ENCODE measurements around the gene FDXACB1. TPM values are rescaled to one million over a fixed set of nuclear protein-coding genes. Genes with fewer than 3 reads are reported as not detected.

The FDXACB1 gene
- total and polyA plus RNA-seq, 4 experiments from 2014 or later: 3.9 to 8.9 (median 5.4) TPM

DNA sequence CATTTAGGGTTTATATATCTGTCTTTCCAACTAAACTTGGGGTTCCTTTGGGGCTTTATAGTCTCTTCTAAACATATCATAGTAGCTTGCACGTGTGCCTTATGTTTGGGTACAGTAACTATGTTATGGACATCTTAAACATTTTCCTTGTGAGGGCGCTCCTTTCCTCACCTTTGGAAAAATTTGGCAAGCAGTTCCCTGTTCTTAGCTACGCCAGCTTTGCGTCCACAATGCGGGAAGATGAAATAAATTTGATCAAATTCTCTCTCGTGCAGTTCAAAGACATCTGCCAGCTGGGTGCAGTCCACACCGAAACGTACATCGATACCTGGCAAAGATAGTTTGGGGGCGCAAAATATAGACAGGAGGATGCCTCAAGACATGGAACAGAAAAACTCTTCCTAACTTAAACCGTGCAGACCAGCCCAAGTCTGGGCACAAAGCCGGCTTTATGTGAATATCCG lies 548 bp downstream of the FDXACB1 start:
- H3K4me1 Mint-ChIP-seq: peaks cover 11 to 28% (median 17%) of the 10 kb centered on the region in 4 donors
- H3K9me3 ChIP-seq (ENCODE audit: control insufficient read depth in 1 of 2, low read length in 2 of 2): no peaks in the 10 kb centered on the region
- peak overlapping the region; percentile 91 to 98 (median 95) for H3K4me3 Mint-ChIP-seq
- no peak for DNase-seq
- ChIA-PET POLR2A (ENCODE audit: partially characterized antibody) (interaction anchor here (0.9 to 3.8 kb wide), 5 partner anchors 48 to 208 kb away, joined by 3 to 20 read pairs (median 3); partner anchors contain the start of genes DLAT, SDHD and TIMM8B), CTCF (ENCODE audit: partially characterized antibody) (interaction anchor here (1.3 to 2.6 kb wide), 5 partner anchors 9 to 103 kb away, joined by 5 to 14 read pairs (median 9); no protein-coding TSS in a partner anchor)
- no peaks in the 10 kb centered on the region for H3K27me3 ChIP-seq (ENCODE audit: insufficient read depth, low read length)
- H3K4me1 ChIP-seq (ENCODE audit: insufficient read depth, low read length): peaks cover 18% of the 10 kb centered on the region
- H3K36me3 ChIP-seq (ENCODE audit: insufficient read depth, low read length): peaks cover 11% of the 10 kb centered on the region
- no peaks in the 10 kb centered on the region for H3K27me3 Mint-ChIP-seq
- intact Hi-C loops (cut with micrococcal nuclease): loop anchor here (2.0 to 10.0 kb wide), 3 partner anchors 146 to 1436 kb away; partner anchors contain the start of genes DLAT, SIK2 and TTC12
- peak overlapping the region; percentile 93 to 100 (median 100) for H3K27ac Mint-ChIP-seq
- peak overlapping the region; percentile 95 for H3K27ac ChIP-seq (ENCODE audit: low read depth, low read length)
- H3K4me3 ChIP-seq (ENCODE audit: low read length in 2 of 2): peak overlapping the region; percentile 79 to 80
- no peaks in the 10 kb centered on the region for H3K9me3 Mint-ChIP-seq
- H3K36me3 Mint-ChIP-seq: peaks cover 10 to 32% of the 10 kb centered on the region in 2 donors

DNA sequence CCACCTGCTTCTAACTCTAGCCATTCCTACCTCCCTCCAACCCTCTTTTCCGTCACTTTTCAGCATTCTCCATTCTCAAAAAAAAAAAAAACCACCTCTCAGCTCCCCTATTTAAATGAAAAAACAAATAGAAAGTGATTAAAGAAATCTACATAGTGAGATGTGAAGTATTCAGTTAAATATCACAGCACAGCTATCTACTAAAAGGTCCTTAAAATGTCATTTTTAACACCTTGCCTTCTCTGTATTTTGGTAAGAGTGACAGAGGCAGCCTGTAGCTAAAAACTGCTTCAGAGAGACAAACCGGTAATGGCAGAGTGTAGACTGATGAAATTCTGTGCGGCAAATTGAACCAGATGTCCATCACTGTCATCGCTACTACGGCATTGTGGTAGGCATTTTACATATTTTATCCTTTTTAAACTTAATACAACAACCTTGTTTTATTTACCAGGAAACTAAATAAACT lies 7.2 kb downstream of the FDXACB1 start:
- DNase-seq: no peak
- peak overlapping the region; percentile 79 for H3K4me3 ChIP-seq (ENCODE audit: low read length in 2 of 2)
- H3K27ac ChIP-seq (ENCODE audit: low read depth, low read length): peak overlapping the region; percentile 91
- Mint-ChIP-seq H3K27me3 (no peaks in the 10 kb centered on the region), H3K4me3 (peak overlapping the region; percentile 87 to 96 (median 94)), H3K27ac (peak overlapping the region; percentile 92 to 97 (median 95)), H3K9me3 (peaks cover 0 to 3% (median 0%) of the 10 kb centered on the region in 8 donors), H3K4me1 (peaks cover 8 to 34% (median 24%) of the 10 kb centered on the region in 4 donors), H3K36me3 (peaks cover 23 to 35% of the 10 kb centered on the region in 2 donors)
- ChIA-PET POLR2A (ENCODE audit: partially characterized antibody) (interaction anchor here (0.6 to 3.1 kb wide), 14 partner anchors 9 to 354 kb away, joined by 3 to 28 read pairs (median 4); partner anchors contain the start of genes CFAP68, PPP2R1B, PTS and SDHD), CTCF (ENCODE audit: partially characterized antibody) (interaction anchor here (0.7 to 2.3 kb wide), 10 partner anchors 8 to 71 kb away, joined by 3 to 16 read pairs (median 4); partner anchors contain the start of gene CFAP68)
- H3K9me3 ChIP-seq (ENCODE audit: control insufficient read depth in 1 of 2, low read length in 2 of 2): no peaks in the 10 kb centered on the region
- peaks cover 19% of the 10 kb centered on the region for H3K36me3 ChIP-seq (ENCODE audit: insufficient read depth, low read length)
- H3K4me1 ChIP-seq (ENCODE audit: insufficient read depth, low read length): peaks cover 22% of the 10 kb centered on the region
- H3K27me3 ChIP-seq (ENCODE audit: insufficient read depth, low read length): no peaks in the 10 kb centered on the region
- intact Hi-C loops (cut with micrococcal nuclease): loop anchor here (1.0 to 10.0 kb wide), 6 partner anchors 8 to 1443 kb away; partner anchors contain the start of genes CFAP68, FDXACB1, PPP2R1B and SDHD

DNA sequence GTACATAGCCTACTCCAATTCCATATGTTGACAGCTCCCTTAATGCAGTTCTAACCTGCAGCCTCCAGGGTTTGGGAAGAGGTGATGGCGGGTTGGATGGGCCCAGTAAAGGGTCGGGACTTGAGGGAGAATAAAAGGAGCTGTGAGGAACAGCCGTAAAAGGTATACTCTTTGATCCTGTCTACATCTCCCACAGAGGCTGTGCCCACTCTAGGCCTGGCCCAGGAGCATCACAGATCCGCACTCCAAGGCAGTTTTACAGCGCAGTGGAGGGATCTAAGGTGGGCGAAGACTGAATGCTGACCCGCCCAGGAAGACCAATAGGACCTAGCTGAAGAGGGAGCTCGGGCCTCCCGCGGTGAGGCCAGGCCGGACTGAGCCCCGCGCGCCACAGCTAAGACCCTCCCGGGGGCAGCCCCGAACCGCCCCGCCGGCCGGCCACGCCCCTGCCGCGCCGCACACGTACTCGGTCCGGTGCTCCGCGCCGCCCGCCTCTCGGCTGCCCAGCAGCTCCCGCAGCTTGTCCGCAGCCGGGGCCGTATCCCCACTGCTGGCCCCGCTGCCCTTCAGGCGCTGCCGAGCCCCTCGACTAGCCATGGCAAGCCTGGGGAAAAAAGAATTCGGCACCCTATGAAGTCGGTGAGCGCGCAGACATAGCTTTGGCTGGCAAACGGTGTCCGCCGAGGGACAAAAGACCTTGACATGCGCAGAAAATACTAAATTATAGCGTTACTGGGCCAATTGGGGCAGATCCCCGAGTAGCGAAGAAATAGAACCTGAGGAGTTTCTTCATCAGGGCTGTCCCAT lies 7.9 kb downstream of the FDXACB1 start, which contains the start of gene ALG9:
Gene ALG9 (minus strand): TSS at position 696 of the 807 bp plus-strand sequence. CDS start 99 bp downstream, at position 597.
- H3K36me3 Mint-ChIP-seq: peaks cover 29 to 40% of the 10 kb centered on the region in 2 donors
- H3K27me3 Mint-ChIP-seq: no peaks in the 10 kb centered on the region
- Histone ChIP-seq H3K4me1 (ENCODE audit: insufficient read depth, low read length) (peaks cover 22% of the 10 kb centered on the region), H3K4me3 (ENCODE audit: low read length in 2 of 2) (peak within 1 kb of the TSS; percentile 79), H3K36me3 (ENCODE audit: insufficient read depth, low read length) (peaks cover 22% of the 10 kb centered on the region), H3K9me3 (ENCODE audit: control insufficient read depth in 1 of 2, low read length in 2 of 2) (no peaks in the 10 kb centered on the region), H3K27me3 (ENCODE audit: insufficient read depth, low read length) (no peaks in the 10 kb centered on the region), H3K27ac (ENCODE audit: low read depth, low read length) (peak within 1 kb of the TSS; percentile 91)
- peak; percentile 88 to 92 (median 88) for DNase-seq
- CTCF ChIA-PET (ENCODE audit: partially characterized antibody): interaction anchor here (0.7 to 2.3 kb wide), 12 partner anchors 9 to 267 kb away, joined by 3 to 16 read pairs (median 4); partner anchors contain the start of gene CFAP68
- peak within 1 kb of the TSS; percentile 94 to 98 (median 96) for H3K27ac Mint-ChIP-seq
- H3K9me3 Mint-ChIP-seq: peaks cover 0 to 3% (median 0%) of the 10 kb centered on the region in 8 donors
- peak within 1 kb of the TSS; percentile 91 to 96 (median 94) for H3K4me3 Mint-ChIP-seq
- POLR2A ChIA-PET (ENCODE audit: partially characterized antibody): interaction anchor here (0.6 to 3.1 kb wide), 15 partner anchors 9 to 355 kb away, joined by 3 to 28 read pairs (median 3); partner anchors contain the start of genes CFAP68, PPP2R1B, PTS and SDHD
- intact Hi-C loops (cut with micrococcal nuclease): loop anchor here (1.0 to 10.0 kb wide), 6 partner anchors 8 to 1444 kb away; partner anchors contain the start of genes CFAP68, FDXACB1, PPP2R1B and SDHD
- H3K4me1 Mint-ChIP-seq: peaks cover 10 to 37% (median 26%) of the 10 kb centered on the region in 4 donors

DNA sequence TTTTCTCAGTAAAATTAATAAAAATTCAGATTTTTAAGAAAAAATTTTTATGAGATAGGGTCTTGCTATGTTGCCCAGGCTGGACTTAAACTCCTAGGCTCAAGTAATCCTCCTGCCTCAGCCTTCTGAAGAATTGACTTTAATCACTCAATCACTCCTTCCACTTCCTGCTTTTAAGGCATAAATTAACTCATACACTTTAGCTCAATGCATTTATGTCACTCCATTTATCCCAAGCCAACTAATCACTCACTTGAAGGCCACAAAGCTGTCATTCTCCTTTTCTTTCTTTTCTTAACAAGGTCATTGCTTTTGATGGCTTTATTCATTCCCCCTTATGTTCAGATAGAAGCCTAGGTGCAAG lies 8.5 kb downstream of the FDXACB1 start:
- Mint-ChIP-seq H3K9me3 (peaks cover 0 to 3% (median 0%) of the 10 kb centered on the region in 8 donors), H3K36me3 (peaks cover 30 to 42% of the 10 kb centered on the region in 2 donors), H3K4me3 (peak overlapping the region; percentile 91 to 96 (median 94))

DNA sequence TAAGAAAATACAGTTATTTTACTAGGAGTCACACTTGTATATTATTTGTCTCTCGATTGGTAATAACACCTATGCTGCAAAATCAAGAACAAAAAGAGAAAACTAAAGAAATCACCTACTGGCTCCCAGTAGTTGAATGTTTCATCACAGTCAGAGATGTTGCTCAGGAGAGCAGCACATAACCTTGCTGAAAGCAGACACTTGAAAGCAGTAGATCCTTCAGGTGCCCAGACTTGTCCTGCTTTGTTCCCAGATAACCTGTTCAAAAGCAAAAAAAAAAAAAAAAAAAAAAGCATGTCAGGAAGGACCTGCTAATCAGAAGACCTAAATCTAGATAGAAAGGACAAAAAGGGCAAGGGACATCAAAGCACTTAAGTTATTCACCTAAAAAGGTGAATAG lies 8.9 kb downstream of the FDXACB1 start:
- Mint-ChIP-seq H3K36me3 (peaks cover 32 to 45% of the 10 kb centered on the region in 2 donors), H3K27me3 (no peaks in the 10 kb centered on the region), H3K4me1 (peaks cover 10 to 37% (median 26%) of the 10 kb centered on the region in 4 donors), H3K4me3 (peak overlapping the region in 2 of 8 donors; percentile 21 to 54), H3K27ac (peak overlapping the region in 2 of 7 donors; percentile 36 to 96), H3K9me3 (peaks cover 0 to 3% (median 0%) of the 10 kb centered on the region in 8 donors)
- peaks cover 22% of the 10 kb centered on the region for H3K4me1 ChIP-seq (ENCODE audit: insufficient read depth, low read length)
- ChIA-PET POLR2A (ENCODE audit: partially characterized antibody) (interaction anchor here (1.0 to 3.1 kb wide), 5 partner anchors 10 to 217 kb away, joined by 3 to 28 read pairs (median 11); partner anchors contain the start of genes CFAP68, SDHD and TIMM8B), CTCF (ENCODE audit: partially characterized antibody) (interaction anchor here (0.7 to 2.8 kb wide), 7 partner anchors 8 to 266 kb away, joined by 3 to 16 read pairs (median 3); no protein-coding TSS in a partner anchor)
- no peak overlapping the region for H3K27ac ChIP-seq (ENCODE audit: low read depth, low read length)
- H3K9me3 ChIP-seq (ENCODE audit: control insufficient read depth in 1 of 2, low read length in 2 of 2): no peaks in the 10 kb centered on the region
- H3K27me3 ChIP-seq (ENCODE audit: insufficient read depth, low read length): no peaks in the 10 kb centered on the region
- intact Hi-C loops (cut with micrococcal nuclease): loop anchor here (2.0 to 10.0 kb wide), 3 partner anchors 103 to 1445 kb away; partner anchors contain the start of genes PPP2R1B, SDHD, TIMM8B and TTC12
- peaks cover 15% of the 10 kb centered on the region for H3K36me3 ChIP-seq (ENCODE audit: insufficient read depth, low read length)
- no peak for DNase-seq
- no peak overlapping the region for H3K4me3 ChIP-seq (ENCODE audit: low read length in 2 of 2)

More for the DNA sequence above, 8.5 kb downstream of the FDXACB1 start:
- Histone ChIP-seq H3K36me3 (ENCODE audit: insufficient read depth, low read length) (peaks cover 19% of the 10 kb centered on the region), H3K4me1 (ENCODE audit: insufficient read depth, low read length) (peaks cover 22% of the 10 kb centered on the region), H3K27me3 (ENCODE audit: insufficient read depth, low read length) (no peaks in the 10 kb centered on the region), H3K4me3 (ENCODE audit: low read length in 2 of 2) (peak overlapping the region; percentile 79), H3K27ac (ENCODE audit: low read depth, low read length) (peak overlapping the region; percentile 91), H3K9me3 (ENCODE audit: control insufficient read depth in 1 of 2, low read length in 2 of 2) (no peaks in the 10 kb centered on the region)
- no peak for DNase-seq
- no peaks in the 10 kb centered on the region for H3K27me3 Mint-ChIP-seq
- peak overlapping the region; percentile 94 to 98 (median 96) for H3K27ac Mint-ChIP-seq
- intact Hi-C loops (cut with micrococcal nuclease): loop anchor here (2.0 to 10.0 kb wide), 3 partner anchors 103 to 1444 kb away; partner anchors contain the start of genes PPP2R1B, SDHD, TIMM8B and TTC12
- peaks cover 10 to 37% (median 26%) of the 10 kb centered on the region in 4 donors for H3K4me1 Mint-ChIP-seq
- CTCF ChIA-PET (ENCODE audit: partially characterized antibody): interaction anchor here (0.7 to 2.8 kb wide), 8 partner anchors 8 to 266 kb away, joined by 3 to 16 read pairs (median 3); no protein-coding TSS in a partner anchor
- POLR2A ChIA-PET (ENCODE audit: partially characterized antibody): interaction anchor here (0.8 to 3.1 kb wide), 10 partner anchors 10 to 356 kb away, joined by 3 to 28 read pairs (median 6); partner anchors contain the start of genes CFAP68, PPP2R1B, PTS and SDHD

DNA sequence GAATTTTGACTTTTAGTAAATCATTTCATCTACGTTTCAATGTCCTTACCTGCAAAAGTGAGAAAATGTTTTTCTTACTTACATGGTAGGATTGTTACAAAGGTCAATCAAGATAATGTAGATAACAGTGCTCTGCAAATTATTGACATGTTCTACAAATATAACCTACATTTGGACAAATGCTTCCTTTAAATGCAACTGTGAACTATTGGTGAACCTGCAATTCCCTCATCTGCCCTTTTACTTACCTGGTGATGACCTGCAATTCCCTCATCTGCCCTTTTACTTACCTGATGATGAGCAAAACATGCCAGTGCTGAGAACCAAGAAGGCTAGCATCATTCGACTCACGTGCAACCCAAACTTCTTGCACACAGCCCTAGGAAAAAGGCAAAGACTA lies 18.7 kb downstream of the FDXACB1 start:
- Histone ChIP-seq H3K9me3 (ENCODE audit: control insufficient read depth in 1 of 2, low read length in 2 of 2) (no peaks in the 10 kb centered on the region), H3K36me3 (ENCODE audit: insufficient read depth, low read length) (peaks cover 33% of the 10 kb centered on the region), H3K4me3 (ENCODE audit: low read length in 2 of 2) (no peak overlapping the region), H3K27ac (ENCODE audit: low read depth, low read length) (no peak overlapping the region), H3K27me3 (ENCODE audit: insufficient read depth, low read length) (no peaks in the 10 kb centered on the region), H3K4me1 (ENCODE audit: insufficient read depth, low read length) (no peaks in the 10 kb centered on the region)
- H3K4me3 Mint-ChIP-seq: no peak overlapping the region
- H3K27ac Mint-ChIP-seq: peak overlapping the region in 1 of 7 donors; percentile 2
- H3K9me3 Mint-ChIP-seq: no peaks in the 10 kb centered on the region
- H3K4me1 Mint-ChIP-seq: no peaks in the 10 kb centered on the region
- CTCF ChIA-PET (ENCODE audit: partially characterized antibody): interaction anchor here (0.7 kb wide), 1 partner anchor 18 kb away, joined by 3 read pairs; no protein-coding TSS in a partner anchor
- peaks cover 63 to 66% of the 10 kb centered on the region in 2 donors for H3K36me3 Mint-ChIP-seq
- no peaks in the 10 kb centered on the region for H3K27me3 Mint-ChIP-seq
- POLR2A ChIA-PET (ENCODE audit: partially characterized antibody): no interaction called here
- no peak for DNase-seq
- intact Hi-C loops (cut with micrococcal nuclease): no loop called here

Measured in CD4-positive, alpha-beta memory T cell (primary cell).